Skeletal muscle cell (primary cell): ENCODE results near the gene LRRK1.
A peak's percentile ranks its signal among the peaks of the same experiment; 100 is the strongest.

ENCODE experiments used
- DNase-seq: peaks from one replicate; pipeline ENCODE4 v3.0.0-alpha.2; 2010; ENCODE audit warnings: low read depth
- H3K4me3 ChIP-seq: 2 replicates; pipeline ENCODE4 v1.5.1; 2011; ENCODE audit warnings: low read depth, mild to moderate bottlenecking, control low read depth, low read length, moderate library complexity

The LRRK1 gene

DNA sequence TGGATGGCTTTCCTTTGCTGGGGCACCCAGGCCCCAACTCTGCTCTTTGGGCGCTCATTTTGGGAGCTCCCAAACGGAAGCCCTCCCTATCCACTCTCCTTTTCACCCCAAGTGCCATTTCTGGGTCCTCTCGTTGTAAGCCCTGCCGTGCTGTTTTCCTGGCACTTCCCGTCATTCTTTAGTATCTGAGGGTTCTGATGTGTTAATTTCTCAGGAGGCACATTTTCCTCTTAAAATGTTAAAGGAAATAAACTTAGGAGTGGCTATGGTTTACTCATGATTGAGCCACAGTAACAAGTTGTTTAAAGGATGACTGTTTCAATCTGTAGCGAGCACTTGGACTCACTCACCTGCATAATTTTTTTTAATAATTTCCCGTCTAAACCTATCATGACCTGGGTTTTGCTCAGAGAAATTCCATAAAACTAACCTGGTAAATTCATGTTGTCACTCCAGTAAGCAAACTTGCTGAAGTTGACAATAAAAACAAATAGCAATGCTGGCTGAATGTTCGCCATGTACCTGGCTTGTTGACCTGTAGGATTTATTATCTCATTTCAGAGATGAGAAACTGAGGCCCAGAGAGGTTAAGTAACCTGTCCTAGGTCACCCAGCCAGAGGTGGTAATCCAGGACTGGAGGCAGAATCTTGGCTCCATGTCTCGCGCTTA lies 29.0 kb upstream of the LRRK1 start:
- no peak for DNase-seq
- no peak overlapping the region for H3K4me3 ChIP-seq

DNA sequence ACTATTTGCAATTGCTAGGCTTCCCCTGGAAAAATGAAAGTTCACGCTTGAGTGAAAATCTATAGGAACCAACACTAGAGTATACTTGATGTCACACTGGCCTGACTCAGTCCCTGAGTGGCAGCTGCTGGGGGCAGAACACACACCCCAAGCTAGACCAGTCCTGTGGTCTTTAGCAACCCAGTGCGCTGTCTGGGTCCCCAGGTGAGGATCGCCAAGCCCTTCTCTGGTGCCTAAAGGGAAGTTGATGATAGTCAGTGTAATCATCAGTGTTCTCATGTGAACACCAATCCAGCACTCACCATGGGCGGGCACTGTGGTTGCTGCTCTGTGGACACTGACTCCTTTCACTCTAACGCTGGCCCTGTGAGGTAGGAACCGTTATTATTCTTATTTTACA lies 28.3 kb upstream of the LRRK1 start:
- no peak for DNase-seq
- H3K4me3 ChIP-seq: no peak overlapping the region

DNA sequence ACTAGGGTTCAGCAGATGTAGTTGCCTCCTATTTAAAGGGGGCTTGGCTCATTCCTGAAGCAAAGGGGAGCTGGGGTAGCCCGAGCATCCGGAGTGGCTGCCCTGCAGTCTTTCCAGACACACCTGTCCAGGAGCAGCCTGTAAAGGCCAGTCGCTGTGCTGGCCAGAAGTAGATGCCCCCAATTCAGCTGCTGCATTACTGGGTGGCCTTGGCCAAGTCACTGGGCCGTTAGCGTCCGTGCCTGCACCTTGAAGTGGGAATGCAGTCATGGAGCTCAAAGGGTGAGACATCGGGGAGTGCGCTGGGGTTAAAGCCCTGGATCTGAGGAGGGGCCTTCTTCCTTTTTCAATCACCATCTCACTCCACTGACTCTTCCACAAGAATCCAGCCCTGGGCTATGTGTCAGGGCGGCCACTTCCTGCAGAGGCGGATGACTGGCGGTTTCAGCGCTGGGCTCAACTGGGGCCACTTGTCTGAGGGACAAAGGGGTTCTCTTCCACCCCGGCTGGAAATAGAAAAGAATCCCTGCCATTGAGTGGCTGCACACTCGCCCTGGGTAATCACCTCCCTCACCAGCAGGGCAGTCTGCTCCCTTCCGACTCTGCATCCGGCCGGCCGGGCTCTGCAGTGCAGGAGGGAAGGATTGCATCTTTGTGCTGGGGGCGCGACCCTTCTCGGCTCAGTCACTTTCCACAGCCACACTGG lies 27.7 kb upstream of the LRRK1 start:
- H3K4me3 ChIP-seq: no peak overlapping the region
- no peak for DNase-seq

DNA sequence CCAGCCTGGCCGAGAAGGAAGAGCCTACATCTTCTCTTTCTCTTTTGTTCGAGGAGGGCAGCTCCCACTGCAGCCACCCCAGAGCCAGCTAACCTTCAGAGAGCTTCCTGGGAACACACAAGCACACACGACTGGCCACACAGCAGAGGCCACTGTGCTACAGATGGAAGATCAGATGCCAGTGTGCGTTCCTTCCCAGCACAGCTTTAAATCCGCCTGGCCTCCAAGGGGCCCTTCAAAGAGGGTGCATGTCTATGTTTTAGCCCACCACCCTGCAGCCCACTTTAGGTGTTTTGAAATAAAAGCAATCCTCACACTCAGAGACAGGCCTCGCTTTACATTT lies 27.2 kb upstream of the LRRK1 start:
- no peak for DNase-seq
- no peak overlapping the region for H3K4me3 ChIP-seq

DNA sequence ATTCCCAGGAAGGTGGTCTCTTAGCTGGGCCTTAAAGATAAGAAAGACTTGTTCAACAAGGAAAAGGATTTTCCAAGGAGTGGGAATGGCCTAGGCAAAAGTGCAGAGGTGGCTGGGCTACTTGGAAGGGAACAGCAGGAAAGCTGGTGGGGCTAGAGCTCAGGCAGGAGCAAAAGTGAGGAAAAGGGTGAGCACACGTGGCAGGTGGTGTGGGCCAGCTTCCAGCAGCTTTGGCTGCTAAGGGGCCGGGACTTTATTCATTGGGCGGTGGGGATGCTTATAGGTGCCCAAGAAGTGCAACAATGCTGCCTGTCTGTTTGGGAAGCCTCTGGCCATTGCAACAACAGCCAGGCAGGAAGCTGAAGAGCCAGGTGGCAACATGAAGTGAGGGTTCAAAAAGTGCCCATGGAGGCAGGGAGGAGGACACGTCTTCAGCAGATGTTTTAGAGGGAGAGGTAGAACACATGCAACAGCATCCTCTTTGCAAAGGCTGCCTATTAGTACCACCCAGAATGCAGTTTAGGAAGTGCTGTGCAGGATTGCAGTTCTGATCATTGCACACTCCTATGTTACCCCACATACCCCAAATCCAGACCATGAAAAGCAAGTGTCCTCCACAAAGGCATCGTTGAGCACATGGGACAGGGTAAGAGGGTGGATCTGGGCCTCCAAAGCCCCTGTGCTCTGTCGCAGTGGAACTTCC lies 25.7 kb upstream of the LRRK1 start:
- no peak overlapping the region for H3K4me3 ChIP-seq
- DNase-seq: no peak

DNA sequence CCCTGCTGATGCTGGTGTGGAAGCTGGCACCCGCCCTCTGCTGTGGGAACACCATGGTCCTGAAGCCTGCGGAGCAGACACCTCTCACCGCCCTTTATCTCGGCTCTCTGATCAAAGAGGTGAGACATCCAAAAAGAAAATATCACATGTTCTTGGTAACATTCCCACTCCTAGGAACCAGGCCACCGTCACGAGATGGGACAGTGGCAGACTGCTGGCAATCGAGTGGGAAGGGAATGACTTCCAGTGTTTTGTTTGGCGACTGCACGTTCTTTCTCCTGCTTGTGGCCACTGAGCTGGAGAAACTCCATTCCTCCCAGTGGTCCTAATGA lies 25.2 kb upstream of the LRRK1 start:
- no peak for DNase-seq
- no peak overlapping the region for H3K4me3 ChIP-seq

DNA sequence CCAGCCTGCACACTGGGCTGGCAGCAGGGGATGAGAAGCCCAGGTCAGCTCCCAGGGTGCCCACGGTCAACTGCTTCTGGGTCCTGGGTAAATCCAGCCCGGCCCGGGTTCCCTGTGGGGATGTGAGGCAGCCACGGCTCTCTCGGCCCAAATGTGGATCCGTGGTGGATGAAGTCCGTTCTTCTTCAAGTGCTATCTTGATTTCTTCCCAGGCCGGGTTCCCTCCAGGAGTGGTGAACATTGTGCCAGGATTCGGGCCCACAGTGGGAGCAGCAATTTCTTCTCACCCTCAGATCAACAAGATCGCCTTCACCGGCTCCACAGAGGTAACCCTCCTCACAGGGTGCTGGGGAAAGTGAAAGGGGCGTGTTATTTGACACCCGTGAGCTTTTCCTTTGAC lies 23.4 kb upstream of the LRRK1 start:
- no peak overlapping the region for H3K4me3 ChIP-seq
- DNase-seq: no peak

DNA sequence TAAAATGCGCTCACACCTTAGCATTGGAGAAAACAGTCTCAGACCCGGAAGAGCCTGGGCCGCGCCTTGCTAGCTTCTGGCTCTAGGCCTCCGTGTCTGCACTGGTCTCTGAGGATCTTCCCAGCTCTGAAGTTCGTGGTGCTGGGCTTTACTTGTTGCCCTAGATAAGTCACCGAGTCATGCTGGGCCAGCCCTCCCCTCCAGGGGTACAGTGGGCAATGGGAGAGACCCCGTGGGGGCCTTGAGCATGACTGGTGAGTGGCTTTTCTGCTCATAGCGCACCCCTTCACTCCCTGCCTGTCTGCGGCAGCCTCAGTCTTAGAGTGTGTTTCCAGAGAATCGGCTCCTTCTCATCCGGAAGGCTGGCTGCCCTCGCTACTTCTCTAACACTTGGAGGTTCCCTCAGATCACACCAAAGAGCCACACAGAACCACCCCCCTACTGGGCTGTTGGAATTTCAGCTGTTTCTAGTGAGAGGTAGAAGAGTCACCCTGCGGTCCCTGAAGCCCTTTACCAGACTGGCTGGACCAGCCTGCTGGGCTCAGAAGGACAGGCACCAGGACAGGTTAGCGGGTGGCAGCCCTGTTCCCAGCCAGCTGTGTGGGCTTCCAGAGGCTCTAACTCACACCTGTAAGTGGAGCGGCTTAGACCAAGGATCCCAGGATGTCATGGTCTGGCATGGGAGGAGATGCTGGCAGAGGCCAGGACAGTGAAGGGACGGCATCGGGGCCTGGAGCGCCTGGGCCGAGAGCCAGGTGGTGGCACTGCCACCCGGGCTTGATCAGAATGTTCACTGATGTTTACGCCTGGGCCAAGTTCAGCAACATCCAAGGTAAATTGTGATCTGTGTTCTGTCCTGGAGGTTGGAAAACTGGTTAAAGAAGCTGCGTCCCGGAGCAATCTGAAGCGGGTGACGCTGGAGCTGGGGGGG lies 21.7 kb upstream of the LRRK1 start:
- no peak overlapping the region for H3K4me3 ChIP-seq
- DNase-seq: no peak

DNA sequence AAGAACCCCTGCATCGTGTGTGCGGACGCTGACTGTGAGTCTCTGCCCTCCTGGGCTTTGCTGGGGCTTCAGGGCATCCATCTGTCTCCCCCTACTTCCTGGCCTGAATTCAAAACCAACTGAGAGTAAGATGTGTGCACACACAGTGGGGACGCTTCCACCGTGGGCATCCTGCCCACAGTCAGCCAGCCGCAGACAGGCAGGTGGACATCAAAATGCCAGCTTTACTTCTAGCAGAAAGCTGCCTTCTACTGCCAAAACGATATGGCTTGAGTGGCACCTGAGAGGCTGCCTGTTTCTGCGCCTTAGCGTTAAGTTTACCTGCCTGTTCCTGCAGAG lies 21.0 kb upstream of the LRRK1 start:
- DNase-seq: no peak

DNA sequence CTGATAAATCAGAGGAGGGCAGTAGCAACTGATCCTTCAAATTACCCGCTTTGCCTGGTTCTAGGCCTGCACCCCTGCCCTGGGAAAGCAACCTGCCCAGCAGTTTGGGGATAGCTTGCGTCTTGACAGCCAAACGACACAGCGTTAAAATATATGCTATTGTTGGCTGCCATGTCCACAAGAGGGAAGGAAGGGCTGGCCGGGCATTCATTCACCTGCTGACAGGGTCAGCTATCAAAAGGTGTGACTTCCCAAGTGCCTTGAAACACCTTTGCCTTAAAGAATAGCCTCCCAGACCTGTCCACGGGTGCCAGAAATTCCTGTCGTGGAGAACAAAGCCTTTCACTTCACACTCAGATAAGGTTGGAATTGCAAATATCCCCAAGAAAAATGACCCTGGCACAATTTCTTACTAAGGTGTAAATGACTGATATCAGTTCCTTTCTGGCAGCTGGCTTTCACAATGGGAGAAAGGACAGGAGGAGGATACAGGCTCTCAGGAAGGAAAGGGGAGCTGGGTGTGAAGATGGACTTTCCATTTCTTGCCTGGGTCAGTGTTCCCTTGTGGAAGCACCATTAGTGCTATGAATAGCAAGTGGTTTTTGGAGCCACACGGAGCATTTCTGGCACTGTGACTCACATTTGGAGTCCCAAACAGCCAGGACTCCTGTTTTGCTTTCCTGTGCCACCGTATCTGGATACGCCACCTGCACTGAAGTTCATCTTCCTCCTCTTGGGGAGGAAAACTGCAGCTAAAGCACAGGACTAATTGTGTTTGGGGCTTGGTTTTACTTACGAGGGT lies 20.3 kb upstream of the LRRK1 start:
- H3K4me3 ChIP-seq: no peak overlapping the region
- DNase-seq: no peak

More for the DNA sequence above, 21.0 kb upstream of the LRRK1 start:
- H3K4me3 ChIP-seq: no peak overlapping the region

DNA sequence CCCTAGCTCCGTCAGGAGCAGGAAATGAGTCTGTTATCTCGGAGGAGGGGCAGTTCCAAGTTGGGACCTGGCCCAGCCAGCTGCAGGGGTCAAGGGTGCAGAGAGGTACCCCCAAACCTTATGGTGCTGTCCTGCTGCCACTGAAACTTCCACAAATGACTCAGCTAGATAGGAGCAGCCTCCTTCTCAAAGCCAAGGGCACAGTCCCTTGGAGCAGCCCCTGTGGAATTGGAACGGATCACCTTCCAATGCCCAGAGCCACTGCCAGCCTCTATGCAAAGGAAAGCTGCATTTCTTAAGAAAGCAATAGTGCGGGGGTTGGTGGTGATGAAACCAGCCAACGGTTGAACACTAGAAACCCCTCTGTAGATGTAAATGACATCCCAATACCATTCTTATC lies 19.6 kb upstream of the LRRK1 start:
- DNase-seq: no peak
- H3K4me3 ChIP-seq: no peak overlapping the region

DNA sequence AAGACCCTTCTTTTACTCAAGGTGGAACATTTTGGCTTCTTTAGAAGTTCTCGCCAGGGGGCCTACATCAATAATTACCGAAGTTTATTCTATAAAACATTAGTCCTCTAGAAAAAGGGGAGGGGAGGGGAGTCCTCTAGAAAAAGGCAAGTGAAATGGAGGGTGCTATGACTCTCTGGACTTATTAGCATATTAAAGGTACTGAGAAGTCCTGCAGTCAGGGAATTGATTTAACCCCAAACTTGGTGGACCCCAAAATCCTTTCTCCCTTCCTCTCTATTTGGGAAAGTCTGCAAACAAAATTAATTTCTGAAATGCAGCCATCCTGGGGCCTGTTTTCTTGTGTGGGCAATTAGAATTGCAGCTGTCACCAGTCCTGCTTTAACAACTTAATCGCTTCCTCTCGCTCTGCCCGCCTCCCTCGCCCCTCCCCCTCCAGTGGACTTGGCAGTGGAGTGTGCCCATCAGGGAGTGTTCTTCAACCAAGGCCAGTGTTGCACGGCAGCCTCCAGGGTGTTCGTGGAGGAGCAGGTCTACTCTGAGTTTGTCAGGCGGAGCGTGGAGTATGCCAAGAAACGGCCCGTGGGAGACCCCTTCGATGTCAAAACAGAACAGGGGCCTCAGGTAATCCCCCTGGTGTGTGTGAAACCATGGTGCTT lies 18.9 kb upstream of the LRRK1 start:
- H3K4me3 ChIP-seq: no peak overlapping the region
- no peak for DNase-seq

DNA sequence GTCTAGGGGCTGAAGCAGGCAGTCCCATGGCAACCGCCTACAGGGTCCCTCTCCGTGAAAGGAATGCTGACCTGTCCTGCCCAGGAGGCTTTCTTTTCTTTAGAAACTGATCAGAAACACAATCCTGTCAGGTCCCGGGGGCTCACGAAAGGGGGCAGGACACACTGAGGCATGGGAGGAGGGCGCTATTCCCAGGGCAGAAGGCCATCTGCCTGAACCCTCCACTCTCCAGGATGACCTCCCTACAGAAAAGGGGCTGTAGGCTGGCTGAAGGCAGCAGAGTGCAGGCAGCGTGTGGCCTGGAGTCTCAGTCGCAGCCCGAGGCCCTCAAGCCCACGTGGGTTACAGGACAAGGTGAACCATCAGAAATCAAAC lies 18.4 kb upstream of the LRRK1 start:
- no peak overlapping the region for H3K4me3 ChIP-seq
- no peak for DNase-seq

DNA sequence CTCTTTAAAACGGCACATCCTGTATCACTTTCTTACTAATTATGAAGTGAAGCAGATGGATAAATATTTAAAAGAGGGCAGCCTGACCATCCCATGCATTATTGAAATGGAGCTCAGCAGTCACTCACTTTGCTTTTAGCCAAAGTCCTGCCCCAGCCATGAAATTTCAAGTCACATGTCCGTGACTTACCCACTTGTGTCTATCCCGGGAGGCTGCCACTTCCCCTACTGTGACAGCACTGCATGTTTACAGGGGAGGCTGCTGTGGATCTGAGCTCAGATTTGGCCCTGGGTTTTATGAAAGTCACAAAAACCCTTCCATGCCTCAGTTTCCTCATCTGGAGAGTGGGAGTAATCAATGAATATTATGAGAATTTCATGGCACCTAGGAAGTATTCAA lies 17.9 kb upstream of the LRRK1 start:
- DNase-seq: no peak
- no peak overlapping the region for H3K4me3 ChIP-seq

DNA sequence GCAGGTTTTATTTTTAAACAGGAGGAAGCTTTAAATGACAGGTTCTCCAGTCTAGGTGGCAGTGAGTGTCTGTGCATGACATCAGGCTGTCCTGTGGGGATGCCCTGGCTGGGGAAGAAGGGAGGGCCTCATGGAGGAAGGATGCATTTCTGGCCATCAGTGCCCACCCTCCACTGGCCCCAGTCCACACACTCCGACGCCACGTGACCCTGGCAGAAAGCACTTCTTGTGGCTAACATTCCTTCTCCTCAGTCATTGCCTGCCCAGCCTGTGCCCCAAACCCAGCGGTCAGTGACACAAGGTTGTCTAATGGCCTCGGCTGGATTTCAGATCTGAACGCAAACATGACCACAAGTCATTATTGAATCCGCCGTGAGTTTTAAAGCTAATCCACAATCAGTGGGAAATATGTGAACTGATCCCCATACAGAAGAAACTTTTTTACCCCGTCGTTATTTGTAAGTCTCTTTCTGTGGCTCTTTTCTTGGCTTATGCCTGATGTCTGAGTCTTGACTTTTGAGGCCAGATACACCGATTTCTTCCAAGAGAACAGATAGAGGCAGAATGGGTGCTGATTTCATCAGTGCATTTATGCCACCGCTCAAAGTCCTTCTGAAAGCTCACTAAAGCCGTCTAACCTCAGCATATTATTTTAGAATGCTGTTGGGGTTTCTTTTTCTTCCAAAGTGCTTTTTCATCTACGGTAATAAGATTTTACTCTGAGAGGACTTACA lies 17.3 kb upstream of the LRRK1 start:
- no peak for DNase-seq

DNA sequence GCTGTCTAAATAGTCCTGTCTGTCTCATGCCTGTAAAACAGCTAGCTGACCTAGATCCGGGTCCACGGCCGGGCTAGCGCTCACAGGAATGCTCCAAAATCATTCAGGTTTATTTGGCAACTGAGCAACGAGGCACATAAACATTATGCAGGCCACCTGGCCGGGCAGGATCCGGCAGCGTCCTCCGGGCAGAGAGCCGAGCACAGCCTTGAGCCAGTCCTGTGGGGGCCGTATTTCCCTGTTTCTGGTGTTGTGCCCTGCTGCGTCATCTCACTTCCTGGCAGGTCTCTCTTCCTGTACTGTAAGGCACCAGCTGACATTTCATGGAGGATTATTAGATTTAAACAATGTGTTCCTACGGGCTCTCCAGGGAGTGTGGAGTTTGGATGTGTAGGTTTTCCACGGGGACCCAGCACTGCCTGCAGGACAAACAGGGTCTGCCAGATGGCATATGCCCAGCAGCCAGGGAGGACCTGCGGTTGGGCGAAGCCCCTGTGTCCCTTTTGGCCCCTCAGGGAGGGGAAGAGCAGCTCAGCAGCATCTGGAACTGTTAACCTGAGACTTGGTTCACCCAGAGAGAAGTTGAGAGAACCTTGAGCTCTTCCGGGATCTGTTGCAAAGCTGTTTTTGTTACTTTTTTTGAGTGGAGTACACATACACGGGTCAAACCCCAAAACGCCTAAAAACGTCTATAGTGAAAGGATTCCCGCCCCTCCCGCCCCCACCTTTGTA lies 16.6 kb upstream of the LRRK1 start:
- peak; percentile 81 for DNase-seq
- H3K4me3 ChIP-seq: peak overlapping the region; percentile 18

More for the DNA sequence above, 17.3 kb upstream of the LRRK1 start:
- peak overlapping the region; percentile 18 for H3K4me3 ChIP-seq

DNA sequence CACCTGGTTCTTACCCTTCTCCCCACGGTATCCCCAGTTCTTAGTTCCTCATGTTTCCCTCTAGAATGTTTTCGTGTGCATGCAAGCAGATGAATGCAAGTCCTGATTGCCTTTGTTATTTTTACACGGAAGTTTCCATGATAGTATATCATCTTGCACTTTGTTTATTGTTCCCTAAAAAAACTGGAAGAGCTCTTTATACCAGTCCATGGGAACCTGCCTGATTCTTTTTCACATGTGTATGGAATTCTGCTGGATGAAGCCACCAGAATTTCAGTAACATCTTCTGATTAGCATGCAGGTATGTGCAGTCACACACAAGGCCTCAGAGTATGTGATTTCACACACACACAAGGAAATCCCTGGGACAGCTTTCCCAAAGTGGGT lies 16.0 kb upstream of the LRRK1 start:
- no peak overlapping the region for H3K4me3 ChIP-seq
- DNase-seq: no peak

DNA sequence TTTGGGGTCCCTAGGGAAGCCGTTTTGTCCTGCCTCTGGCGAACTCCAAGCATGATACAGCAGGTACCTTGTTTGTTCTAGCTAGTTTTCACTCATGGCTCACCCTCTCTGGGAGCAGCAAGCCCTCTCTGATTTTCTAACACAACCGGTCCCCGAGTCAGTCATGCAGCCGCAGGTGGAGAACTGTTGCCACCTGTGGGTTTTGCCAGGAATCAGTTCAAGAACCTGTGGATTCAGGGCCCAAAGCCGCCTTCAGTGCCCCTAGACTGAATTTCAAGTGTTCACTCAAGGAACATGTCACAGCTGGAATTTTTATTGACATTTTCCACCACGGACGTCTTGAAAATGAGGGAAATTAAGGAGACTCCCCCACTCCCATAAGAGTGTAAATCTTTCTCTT lies 13.3 kb upstream of the LRRK1 start:
- no peak overlapping the region for H3K4me3 ChIP-seq
- DNase-seq: no peak
